BJ (cell line): ENCODE results near the gene NECTIN2. TPM values are rescaled to one million over a fixed set of nuclear protein-coding genes. Genes with fewer than 3 reads are reported as not detected.

Experiments used
- CTCF ChIA-PET: fragments of 350-600 bp; formaldehyde crosslinking; extraction: SDS; loops from one replicate; lab custom pipeline; 2021; ENCODE audit warnings: antibody characterized with exemption, inconsistent platforms; lab: Yijun Ruan, JAX
- POLR2A ChIA-PET: fragments of 300-600 bp; sonication (Branson Sonifier 250); formaldehyde crosslinking; extraction: SDS; loops from one replicate; lab custom pipeline; 2021; ENCODE audit warnings: antibody characterized with exemption; lab: Charles Lee
- DNase-seq: peaks from one replicate; pipeline ENCODE4 v3.0.0-alpha.2; 2011; ENCODE audit warnings: low read depth
- H3K27me3 ChIP-seq: 2 replicates; pipeline ENCODE4 v1.6.0; 2011; ENCODE audit warnings: low read length; ENCODE audit not compliant: control insufficient read depth, insufficient read depth
- H3K36me3 ChIP-seq: 2 replicates; pipeline ENCODE4 v1.5.1; 2011; ENCODE audit warnings: low read length; ENCODE audit not compliant: control insufficient read depth, insufficient read depth
- H3K4me3 ChIP-seq: 2 replicates; pipeline ENCODE4 v1.5.1; 2011; ENCODE audit warnings: low read depth, mild to moderate bottlenecking, control low read depth, low read length
- CTCF ChIP-seq: IDR thresholded peaks from 2 replicates; pipeline ENCODE4 v1.5.1; 2011; ENCODE audit warnings: low read depth, mild to moderate bottlenecking, control low read depth, inconsistent platforms, low read length, moderate library complexity; ENCODE audit not compliant: insufficient read depth
- polyA plus RNA-seq: library from polyadenylated mRNA; depleted of rRNA; stranded (reverse); fragments of >200 nt; gene quantifications from 2 replicates; pipeline ENCODE4 v1.2.3, GENCODE V29; 2011

NECTIN2 gene
- polyA plus RNA-seq, 1 experiment = 107 TPM

- ChIA-PET POLR2A (no interaction called here), CTCF (interaction anchor here (1.7 kb wide), 1 partner anchor 10 kb away, joined by 4 read pairs; no protein-coding TSS in a partner anchor)
- H3K4me3 ChIP-seq = no peak overlapping the region
- H3K27me3 ChIP-seq = no peaks in the 10 kb centered on the region
- no peak for TF ChIP-seq CTCF
- DNase-seq = no peak
- peaks cover 36% of the 10 kb centered on the region for H3K36me3 ChIP-seq
Observed at GRCh38 chr19:44894052-44894400, 47.9 kb downstream of the NECTIN2 start.

- ChIA-PET POLR2A (no interaction called here), CTCF (interaction anchor here (0.6 to 1.7 kb wide), 4 partner anchors 8 to 122 kb away, joined by 3 to 4 read pairs (median 3); no protein-coding TSS in a partner anchor)
- Histone ChIP-seq H3K4me3 (no peak overlapping the region), H3K27me3 (no peaks in the 10 kb centered on the region), H3K36me3 (peaks cover 38% of the 10 kb centered on the region)
- no peak for TF ChIP-seq CTCF
- no peak for DNase-seq
Observed at GRCh38 chr19:44894946-44895345, 48.8 kb downstream of the NECTIN2 start.

- H3K27me3 ChIP-seq = no peaks in the 10 kb centered on the region
- ChIA-PET CTCF (interaction anchor here (1.3 to 1.9 kb wide), 2 partner anchors 9 to 55 kb away, joined by 4 to 5 read pairs; no protein-coding TSS in a partner anchor), POLR2A (interaction anchor here (0.6 kb wide), 1 partner anchor 13 kb away, joined by 4 read pairs; no protein-coding TSS in a partner anchor)
- TF ChIP-seq CTCF = no peak
- DNase-seq = no peak
- no peak overlapping the region for H3K4me3 ChIP-seq
- H3K36me3 ChIP-seq = peaks cover 49% of the 10 kb centered on the region
Observed at GRCh38 chr19:44897835-44898234, 51.7 kb downstream of the NECTIN2 start.

- ChIA-PET POLR2A (no interaction called here), CTCF (interaction anchor here (1.0 to 4.5 kb wide), 2 partner anchors 9 to 51 kb away, joined by 5 to 31 read pairs; partner anchors contain the start of gene TOMM40)
- Histone ChIP-seq H3K27me3 (peaks cover 3% of the 10 kb centered on the region), H3K4me3 (no peak overlapping the region), H3K36me3 (peaks cover 28% of the 10 kb centered on the region)
- DNase-seq = no peak
- TF ChIP-seq CTCF = no peak
Observed at GRCh38 chr19:44900328-44901244, 54.5 kb downstream of the NECTIN2 start.

GRCh38 chr19:44903216-44903601 lies 57.1 kb downstream of the NECTIN2 start:
- no peak for DNase-seq
- TF ChIP-seq CTCF = no peak
- ChIA-PET POLR2A (no interaction called here), CTCF (interaction anchor here (0.7 to 6.6 kb wide), 14 partner anchors 8 to 437 kb away, joined by 3 to 151 read pairs (median 4); partner anchors contain the start of genes APOC1, CLPTM1, KLC3 and TOMM40)
- Histone ChIP-seq H3K36me3 (peaks cover 14% of the 10 kb centered on the region), H3K4me3 (no peak overlapping the region), H3K27me3 (peaks cover 3% of the 10 kb centered on the region)
